Skin epidermis (tissue), 12 donors: ENCODE data around the gene CRADD.

Source experiments
- H3K27ac ChIP-seq, 21 experiments: fragments of 200-600 bp; sonication (generic) in 11 of 21; one replicate each; pipeline ENCODE4 v1.5.0; 2020; ENCODE audit warnings: mild to moderate bottlenecking in 3 of 21, inconsistent platforms in 2 of 21, moderate library complexity in 2 of 21
- H3K4me3 ChIP-seq, 7 experiments: fragments of 200-600 bp; sonication (generic) in 2 of 7; one replicate each; pipeline ENCODE4 v1.5.0; 2020; ENCODE audit warnings: inconsistent platforms in 2 of 7, mild to moderate bottlenecking in 2 of 7, moderate library complexity in 1 of 7

CRADD gene

DNA sequence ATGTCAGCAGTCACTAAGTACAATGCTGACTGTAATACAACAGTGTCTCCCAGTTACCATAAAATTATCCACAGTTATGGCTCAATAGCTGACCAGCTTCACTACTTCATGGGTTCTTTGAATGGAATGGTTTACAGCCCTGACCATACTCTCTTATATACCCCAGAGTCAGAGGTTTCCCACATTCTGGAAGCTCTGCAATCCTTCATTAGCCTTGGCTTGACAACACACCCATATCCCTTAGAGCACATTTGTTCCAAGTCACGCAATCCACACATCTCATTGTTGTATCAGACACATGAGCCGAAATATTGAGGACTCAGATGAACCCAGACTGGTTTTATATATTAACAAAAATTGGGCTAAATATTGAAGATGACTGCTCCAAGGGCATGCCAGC, 261.8 kb downstream of the CRADD start:
- no peak overlapping the region for H3K27ac ChIP-seq
- H3K4me3 ChIP-seq: no peak overlapping the region

- Histone ChIP-seq H3K27ac (peak overlapping the region in 2 of 21 experiments; percentile 10 to 50), H3K4me3 (no peak overlapping the region)
These were observed 262.6 kb downstream of the CRADD start for GRCh38 chr12:93939641-93940325.

GRCh38 chr12:93943780-93944179, 266.6 kb downstream of the CRADD start:
- H3K27ac ChIP-seq: peak overlapping the region in 2 of 21 experiments; percentile 1 to 13
- H3K4me3 ChIP-seq: no peak overlapping the region

DNA sequence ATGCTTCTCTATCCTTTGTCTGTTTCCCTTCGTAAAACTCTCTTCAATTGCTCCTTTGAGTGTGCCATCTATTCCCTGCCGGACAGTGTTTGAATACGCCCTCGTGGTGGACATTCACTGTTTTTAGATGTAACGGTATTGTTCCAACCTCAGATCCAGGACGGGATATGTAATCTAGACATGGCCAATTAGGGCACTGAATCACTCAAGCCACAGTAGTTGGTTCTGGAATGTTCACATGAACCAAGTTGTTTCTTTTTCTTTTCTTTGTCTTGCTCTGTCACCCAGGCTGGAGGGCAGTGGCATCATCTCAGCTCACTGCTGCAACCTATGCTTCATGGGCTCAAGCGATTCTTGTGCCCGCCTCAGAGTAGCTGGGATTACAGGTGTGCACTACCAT, 267.0 kb downstream of the CRADD start:
- no peak overlapping the region for H3K4me3 ChIP-seq

More for the DNA sequence above, 267.0 kb downstream of the CRADD start:
- H3K27ac ChIP-seq: peak overlapping the region in 2 of 21 experiments; percentile 1 to 13
